ENCODE measurements around the gene FAM124A.
"Not testable (repeated sequence)": the region's sequence is repeated elsewhere in the genome, so short reads cannot be mapped to it uniquely, and the experiment has no call there.

FAM124A gene

GRCh38 chr13:51271528-51272085 lies 49.4 kb downstream of the FAM124A start:
- no peak for DNase-seq

- no peak for DNase-seq
Measured at GRCh38 chr13:51275101-51275500, 52.9 kb downstream of the FAM124A start.

GRCh38 chr13:51276636-51277035 lies 54.4 kb downstream of the FAM124A start:
- DNase-seq = no peak

- DNase-seq = no peak
Measured at GRCh38 chr13:51277928-51278327, 55.7 kb downstream of the FAM124A start.

GRCh38 chr13:51278426-51279130 lies 56.4 kb downstream of the FAM124A start:
- DNase-seq = no peak

- no peak for DNase-seq
Measured at GRCh38 chr13:51280379-51280940, 58.3 kb downstream of the FAM124A start.

- DNase-seq = no peak
Measured at GRCh38 chr13:51282322-51282721, 60.1 kb downstream of the FAM124A start.

GRCh38 chr13:51282923-51283322 lies 60.7 kb downstream of the FAM124A start:
- not testable (repeated sequence) for DNase-seq

- DNase-seq = no peak
Measured at GRCh38 chr13:51283371-51283770, 61.2 kb downstream of the FAM124A start.

GRCh38 chr13:51284339-51284738 lies 62.1 kb downstream of the FAM124A start:
- no peak for DNase-seq

- peak; percentile 67 for DNase-seq
Measured at GRCh38 chr13:51286135-51287002, 64.2 kb downstream of the FAM124A start.

- DNase-seq = no peak
Measured at GRCh38 chr13:51287758-51288157, 65.6 kb downstream of the FAM124A start.

GRCh38 chr13:51288254-51288653 lies 66.1 kb downstream of the FAM124A start:
- not testable (repeated sequence) for DNase-seq

GRCh38 chr13:51291341-51291740 lies 69.1 kb downstream of the FAM124A start:
- no peak for DNase-seq

GRCh38 chr13:51292000-51292565 lies 69.9 kb downstream of the FAM124A start:
- DNase-seq = no peak

- DNase-seq = no peak
Measured at GRCh38 chr13:51297556-51297955, 75.4 kb downstream of the FAM124A start.

- no peak for DNase-seq
Measured at GRCh38 chr13:51298812-51299211, 76.6 kb downstream of the FAM124A start.

GRCh38 chr13:51303063-51303552 lies 80.9 kb downstream of the FAM124A start:
- DNase-seq = no peak

- no peak for DNase-seq
Measured at GRCh38 chr13:51303882-51304281, 81.7 kb downstream of the FAM124A start.

- no peak for DNase-seq
Measured at GRCh38 chr13:51305271-51305967, 83.2 kb downstream of the FAM124A start.

GRCh38 chr13:51308781-51309180 lies 86.6 kb downstream of the FAM124A start:
- DNase-seq = no peak

GRCh38 chr13:51311231-51311630 lies 89.0 kb downstream of the FAM124A start:
- DNase-seq = no peak

Data from NCI-H1694 treated with DMSO at 0.1 percent for 48 hours (cell line).